Middle frontal gyrus (tissue), 1 donor: Measurements from ENCODE around the gene STEAP4.
"Not testable (repeated sequence)": the region's sequence is repeated elsewhere in the genome, so short reads cannot be mapped to it uniquely, and the experiment has no call there.

Experiments used
- DNase-seq: peaks from one replicate; pipeline ENCODE4 v3.0.0-alpha.2; 2015; ENCODE audit warnings: low spot score; ENCODE audit errors: extremely low spot score

STEAP4 gene

DNA sequence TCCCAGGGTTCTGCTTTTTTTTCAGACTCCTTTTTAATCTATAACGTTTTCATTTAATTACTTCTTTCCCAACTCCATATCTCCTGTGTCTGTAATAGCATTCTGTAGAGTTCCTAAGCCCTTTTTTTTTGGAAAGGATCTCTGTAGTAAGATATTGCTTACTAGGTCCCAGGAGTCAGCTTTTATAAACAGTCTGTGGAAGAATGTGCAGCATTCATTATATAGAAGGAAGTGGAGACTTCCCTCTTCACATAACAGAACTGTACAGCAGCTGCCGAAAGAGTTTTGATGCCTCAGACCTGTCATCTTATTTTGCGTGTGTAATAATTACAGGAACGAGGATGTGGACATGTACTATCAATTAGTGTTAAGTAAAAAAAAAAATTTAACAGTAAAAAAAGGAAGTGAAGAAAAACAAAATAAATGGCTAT is 7.4 kb upstream of the STEAP4 start:
- DNase-seq = no peak

DNA sequence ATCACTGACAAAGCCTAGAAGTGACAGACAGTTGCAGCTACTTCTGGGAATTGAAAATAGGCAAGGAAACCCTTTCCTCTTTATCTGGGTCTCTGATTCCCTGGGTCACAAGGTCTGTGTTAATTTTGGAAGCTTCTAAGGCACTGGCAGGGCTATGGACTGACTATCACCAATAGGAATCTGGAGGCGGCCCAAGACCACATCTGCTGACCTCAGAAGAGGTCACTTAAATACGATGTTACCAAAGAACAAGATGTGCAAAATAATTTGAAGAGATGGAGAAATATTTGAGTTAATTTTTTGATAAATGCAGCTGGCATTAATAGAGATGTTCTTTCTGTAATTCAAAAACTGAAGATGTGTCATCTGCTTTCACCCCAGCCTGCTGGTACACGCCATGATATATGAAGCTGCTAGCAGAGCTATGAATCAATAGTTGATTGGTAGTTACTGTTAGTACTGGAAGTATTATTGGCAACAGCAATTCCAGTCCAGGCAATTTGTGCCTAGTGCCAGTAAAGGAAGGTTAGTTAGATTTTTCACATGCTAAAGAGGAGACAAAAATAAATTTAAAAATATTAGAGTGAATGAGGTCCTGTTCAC is 5.5 kb upstream of the STEAP4 start:
- no peak for DNase-seq

DNA sequence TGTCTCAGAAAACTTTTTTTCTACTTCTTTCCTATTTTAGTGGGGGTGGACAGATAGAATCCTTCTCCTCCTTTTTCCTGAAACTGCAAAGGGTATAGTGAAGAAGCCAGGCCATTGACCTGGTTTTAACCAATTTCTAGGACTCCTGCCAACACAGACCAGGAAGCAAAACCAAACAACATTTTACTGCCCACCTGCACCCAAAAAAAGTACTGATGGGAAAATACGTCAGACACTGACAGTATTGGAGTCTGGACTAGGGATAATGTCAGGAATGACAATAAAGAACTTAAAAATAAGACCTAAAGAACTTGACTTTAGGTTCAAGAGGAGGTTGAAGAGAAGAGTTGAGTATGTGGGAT is 5.0 kb upstream of the STEAP4 start:
- no peak for DNase-seq

DNA sequence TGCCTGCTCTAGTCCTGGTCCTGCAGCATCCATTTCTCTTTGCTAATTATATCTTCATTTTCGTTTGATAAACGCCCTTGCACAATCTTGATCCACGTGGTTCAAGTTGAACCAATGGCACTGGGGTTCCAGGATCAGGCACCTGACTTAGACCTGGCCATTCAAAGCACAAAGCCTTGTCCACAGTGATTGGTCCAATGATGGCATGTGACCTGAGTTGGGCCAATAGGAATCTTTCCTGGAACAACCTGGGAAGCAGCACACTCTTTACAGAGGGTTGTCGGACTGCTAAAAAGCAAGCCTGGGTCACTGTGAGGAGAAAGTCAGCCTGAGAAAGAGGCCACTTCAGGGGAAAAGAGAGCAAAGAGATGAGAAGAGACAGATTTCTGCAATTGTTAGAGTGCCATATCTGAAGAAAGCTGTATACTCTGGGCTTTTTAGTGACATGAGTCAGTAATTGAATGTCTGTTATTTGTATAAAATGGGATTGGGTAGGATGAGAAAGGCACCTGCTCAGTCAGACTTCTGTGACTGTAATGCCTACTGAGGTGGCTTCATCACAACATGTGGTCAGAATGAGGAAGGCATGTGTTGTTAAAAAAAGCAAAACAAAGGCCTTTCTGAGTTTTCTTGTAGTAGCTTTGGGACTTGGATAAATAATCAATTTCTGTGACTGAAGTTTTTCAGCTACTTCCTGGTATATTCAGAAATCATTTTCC is 4.4 kb upstream of the STEAP4 start:
- DNase-seq = no peak

DNA sequence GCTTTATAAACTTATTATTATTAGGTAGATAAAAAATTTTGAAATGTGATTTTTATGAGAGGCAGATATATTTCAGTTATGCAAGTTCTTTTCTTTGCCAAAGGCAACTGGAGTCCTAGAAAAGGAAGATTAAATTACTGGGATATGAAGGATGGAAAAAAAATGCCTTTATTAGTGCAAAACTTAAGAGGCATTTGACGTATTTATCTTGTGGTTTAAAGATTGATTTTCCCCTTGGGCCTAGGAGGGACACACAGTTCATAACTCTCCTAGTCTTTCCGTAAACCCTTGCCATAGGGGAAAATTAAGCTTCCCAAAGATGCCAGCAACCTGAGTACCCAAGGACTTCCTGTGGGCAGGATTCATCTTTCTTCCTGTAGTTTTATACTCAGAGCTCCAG is 3.1 kb upstream of the STEAP4 start:
- DNase-seq = no peak

DNA sequence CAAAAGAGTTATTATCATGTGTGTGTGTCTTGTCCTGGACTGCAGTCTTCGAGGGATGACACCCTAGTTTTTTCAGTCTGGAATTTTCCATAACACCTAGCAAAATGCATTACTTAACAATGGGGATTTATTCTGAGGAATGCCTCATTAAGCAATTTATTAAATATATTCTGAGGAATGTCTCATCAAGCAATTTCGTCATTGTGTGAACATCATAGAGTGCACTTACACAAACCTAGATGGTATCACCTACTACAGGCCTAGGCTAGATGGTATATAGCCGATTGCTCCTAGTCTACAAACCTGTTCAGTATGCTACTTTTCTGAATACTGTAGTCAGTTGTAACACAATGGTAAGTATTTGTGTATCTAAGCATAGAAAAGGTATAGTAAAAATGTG is 1.1 kb upstream of the STEAP4 start:
- no peak for DNase-seq

DNA sequence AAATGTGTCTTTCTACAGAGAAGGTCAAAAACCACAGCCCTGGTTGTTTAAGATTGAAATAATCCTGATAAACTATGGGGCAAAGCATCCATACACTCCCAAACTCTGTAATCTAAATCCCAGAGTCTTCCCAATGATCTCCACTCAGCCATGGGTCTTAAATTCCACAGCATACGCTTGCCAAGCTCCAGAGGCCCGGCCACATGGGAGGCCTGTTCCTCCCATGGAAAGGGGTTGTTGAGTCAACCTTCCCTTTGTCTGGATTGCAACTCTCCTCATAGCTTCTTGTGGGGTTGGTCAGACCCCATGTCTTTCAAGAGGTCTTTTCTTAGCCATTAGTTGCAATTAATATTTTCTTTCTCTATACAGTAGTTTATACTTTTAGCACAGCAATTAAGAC is 718 bp upstream of the STEAP4 start:
- no peak for DNase-seq

DNA sequence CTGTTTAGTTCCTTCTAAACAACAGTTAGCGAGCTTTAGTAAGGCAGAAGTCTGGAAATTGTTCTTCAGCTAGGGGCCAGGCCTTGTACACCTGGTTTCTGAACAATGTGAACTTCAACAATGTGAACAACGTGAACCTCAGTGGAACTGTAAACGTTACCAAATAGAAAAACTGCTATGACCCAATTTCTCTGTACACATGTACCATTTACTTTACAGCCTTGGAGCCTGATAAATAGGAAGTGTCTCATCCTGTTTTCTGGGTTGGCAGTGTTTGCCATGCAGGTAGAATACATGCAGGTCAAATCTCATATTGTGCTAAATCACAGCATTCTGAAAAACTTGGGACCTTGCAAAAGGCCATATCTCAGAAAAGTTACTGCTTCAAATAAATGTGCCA is 1.6 kb downstream of the STEAP4 start:
- no peak for DNase-seq

DNA sequence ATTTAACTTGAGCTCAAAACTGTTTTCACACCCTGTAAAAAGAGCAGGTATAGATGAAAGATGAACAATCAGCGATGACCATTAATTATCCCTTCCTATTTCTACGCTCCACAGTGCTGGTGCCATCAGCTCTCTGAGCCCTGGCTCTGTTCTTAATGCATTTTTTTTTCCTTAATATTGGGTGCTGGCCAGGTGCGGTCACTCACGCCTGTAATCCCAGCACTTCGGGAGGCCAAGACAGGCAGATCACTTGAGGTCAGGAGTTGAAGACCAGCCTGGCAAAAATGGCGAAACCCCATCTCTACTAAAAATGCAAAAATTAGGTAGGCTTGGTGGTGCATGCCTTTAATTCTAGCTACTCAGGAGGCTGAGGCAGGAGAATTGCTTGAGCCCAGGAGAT is 4.2 kb downstream of the STEAP4 start:
- no peak for DNase-seq

DNA sequence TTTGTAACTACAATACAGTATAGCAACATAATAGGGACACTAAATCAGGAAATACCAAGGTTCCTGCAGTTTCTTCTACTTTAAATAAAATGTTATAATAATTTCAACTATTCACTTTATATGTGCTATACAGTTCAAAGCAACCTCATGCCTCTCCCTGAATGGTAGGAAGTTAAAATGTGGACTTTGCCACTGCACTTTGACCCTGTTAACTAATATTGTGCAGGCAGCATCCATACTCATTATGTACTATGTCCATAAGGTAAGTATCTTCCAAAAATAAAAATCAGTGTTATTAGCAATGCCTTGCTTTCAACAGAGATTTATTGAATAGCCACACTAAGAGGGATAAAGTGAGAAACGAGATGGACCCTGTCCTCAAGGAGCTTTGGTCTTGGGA is 4.8 kb downstream of the STEAP4 start:
- no peak for DNase-seq

DNA sequence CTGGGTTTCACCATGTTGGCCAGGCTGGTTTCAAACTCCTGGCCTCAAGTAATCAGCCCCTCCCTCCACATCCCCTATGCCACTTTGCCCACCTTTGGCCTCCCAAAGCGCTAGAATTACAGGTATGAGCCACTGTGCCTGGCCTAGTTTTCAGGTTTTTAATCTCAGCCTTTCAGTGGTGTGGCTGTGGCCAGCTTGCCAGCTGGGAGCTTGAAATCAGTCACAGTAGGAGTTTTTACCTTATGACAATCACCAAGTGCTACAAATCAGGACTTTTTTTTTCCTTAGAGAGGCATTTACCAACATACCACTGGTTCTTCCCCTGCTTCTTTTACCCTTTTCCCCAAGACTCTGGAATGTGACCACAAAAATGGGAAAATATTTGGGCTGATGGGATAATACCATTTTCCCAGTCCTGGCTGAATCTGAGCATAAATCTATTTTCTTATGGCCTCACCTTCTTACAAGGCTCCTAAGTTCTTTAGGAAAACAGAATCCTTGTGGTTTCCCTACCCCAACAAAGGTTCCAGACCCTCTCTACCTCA is 6.2 kb downstream of the STEAP4 start:
- no peak for DNase-seq

DNA sequence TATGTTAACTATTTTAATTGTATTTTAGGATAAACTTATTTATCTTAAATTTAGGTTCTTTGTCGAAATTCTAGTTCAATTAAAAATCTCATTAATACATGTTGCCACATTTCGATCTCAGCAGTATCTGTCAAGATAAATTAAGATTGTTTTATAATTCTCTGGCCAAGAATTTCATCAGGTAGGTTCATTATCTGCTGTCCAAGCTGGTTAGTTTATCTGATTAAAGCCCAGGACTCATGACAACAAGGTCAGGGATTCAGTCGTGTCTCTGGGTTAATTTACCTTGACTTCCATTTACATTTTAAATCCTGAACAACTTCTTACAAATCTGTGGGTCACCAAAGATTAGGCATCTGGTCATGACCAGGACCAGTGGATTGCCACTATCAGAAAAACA is 7.6 kb downstream of the STEAP4 start:
- no peak for DNase-seq

DNA sequence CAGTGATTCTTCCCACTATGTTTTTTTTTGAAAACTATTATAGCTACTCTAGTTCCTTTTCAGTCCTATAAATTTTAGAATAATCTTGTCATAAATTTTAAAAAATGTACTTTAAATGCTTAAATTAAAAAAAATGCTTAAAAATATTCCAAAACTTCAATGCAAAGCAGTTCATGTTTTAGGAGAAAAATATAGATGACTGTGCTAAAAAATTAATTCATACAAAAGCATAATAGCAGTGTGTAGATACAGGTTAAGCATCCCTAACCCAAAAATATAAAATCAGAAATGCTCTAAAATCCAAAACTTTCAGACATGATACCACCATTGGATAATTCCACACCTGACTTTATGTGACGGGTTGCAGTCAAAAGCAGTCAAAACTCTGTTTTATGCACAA is 12.8 kb downstream of the STEAP4 start:
- DNase-seq = no peak

DNA sequence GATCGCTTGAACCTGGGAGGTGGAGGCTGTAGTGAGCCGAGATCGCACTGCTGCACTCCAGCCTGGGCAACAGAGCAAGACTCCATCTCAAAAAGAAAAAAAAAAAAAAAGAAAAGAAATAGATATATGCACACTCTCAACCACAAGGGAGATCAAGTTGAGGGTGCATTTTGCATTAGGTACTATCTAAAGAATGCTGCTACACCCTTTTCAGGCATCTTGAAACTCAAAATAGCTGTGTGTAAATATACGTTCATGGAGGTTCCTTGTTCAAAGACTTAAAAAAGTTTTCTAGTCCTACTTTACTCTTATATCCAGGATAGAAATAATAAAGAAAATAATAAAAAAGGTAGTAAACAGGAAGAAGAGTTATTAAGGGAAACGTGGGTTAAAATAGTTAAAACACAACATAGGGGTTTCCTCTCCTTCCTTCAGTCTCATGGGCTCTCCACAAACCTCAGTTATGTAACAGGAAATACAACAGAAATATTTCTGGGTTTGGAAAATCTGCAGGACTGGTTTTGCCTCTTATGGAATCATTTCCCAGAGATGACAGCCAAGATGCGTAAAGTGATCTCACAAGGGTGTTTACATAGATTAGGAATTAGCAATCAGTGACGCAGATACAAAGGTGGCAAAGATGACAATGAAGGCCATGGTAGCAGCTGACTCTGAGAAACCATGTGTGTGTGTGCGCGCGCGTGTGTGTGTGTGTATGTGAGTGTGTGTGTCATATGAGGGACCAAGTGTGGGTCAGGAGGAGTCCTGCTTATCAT is 15.1 kb downstream of the STEAP4 start:
- no peak for DNase-seq

DNA sequence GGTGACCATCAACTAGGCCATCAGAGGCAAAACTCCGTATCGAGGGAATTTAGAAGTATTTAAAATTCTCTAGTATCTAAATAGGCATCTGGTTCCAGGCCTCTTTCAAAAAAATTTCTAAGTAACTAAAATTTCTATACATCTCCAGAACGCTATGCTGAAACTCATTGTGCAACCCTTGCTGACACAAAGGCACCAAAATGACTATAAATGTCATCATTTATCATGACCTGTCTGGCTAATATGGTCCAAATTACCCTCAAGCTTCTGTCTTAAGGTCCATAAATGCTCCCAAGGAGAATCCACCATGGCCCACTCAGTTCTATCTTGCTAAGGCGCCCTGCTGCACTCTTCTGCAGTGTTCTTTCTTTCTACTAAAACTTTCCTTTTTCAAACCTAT is 16.2 kb downstream of the STEAP4 start:
- DNase-seq = no peak

DNA sequence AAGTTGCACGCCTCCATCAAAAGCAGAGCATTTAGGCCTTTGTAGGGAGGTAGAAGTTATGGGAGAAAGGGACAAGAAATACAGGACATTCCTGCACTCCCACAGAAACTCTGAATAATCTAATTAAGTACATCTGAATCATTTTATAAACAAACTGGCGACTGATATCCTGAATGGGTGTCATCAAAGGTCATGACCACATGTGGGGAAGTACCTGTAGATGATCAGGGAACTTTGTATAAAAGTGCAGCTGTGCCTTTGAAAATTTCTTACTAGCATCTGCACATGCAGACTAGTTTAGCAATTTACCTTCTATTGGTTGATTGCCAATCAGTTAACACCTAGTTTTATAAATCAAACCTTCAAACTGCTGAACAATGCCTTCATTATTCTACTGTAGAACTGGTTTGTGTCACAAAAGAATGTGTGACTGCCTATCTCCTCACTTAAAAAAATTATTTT is 17.1 kb downstream of the STEAP4 start:
- DNase-seq = no peak

DNA sequence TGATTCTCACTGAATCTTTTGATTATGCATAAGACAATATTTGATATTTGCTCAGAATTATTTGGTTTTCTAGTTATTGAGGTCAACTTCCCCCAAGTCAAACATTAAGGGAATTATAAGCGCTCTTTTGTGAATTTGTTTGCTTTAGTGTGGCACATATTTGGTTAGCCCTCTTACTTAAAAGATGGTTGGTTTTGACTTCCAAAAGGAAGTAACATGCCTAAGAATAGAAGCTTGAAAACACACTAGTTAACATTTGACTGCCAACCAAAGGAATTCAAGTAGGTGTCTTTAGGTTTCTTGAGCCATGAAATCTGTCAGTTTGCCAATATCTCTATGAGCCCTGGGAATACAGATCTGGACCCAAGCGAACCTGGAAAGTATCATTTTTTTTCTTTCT is 24.9 kb downstream of the STEAP4 start:
- no peak for DNase-seq

DNA sequence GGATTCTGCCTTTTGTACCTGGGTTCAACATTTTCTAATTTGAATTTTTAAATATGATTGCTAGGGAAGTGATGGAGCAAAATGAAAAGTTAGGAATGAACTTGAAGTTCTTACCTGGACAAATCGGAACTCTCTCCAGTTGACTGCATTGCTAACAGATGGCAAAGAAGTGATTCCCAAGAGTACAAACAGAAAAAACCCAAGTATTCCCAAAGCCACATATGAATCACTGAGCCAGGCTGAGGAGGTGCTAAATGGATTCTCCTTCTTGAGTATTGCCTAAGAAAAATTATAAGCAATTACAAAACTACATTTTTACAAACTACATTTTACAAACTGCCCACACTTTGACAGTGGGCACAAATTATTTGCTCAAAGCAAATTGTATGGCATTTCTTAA is 25.9 kb downstream of the STEAP4 start:
- no peak for DNase-seq

DNA sequence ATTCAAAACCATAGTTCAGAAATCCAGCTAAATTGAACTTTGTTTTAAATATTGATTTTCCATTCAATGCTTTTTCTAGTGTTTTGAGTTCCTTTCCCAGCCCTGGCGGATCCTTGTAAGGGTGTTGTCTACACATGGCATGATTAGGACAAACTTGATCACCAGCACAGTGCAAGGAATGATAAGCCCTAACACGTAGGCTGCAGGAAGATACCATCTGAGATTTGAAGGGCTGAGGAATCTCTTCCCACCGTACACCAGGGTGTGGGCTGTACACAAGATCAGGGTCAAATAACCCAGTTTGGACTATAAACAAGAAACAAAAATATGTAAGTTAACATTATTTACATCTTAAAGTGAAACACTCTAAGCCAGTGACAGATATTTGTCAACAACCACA is 27.4 kb downstream of the STEAP4 start:
- DNase-seq = no peak

DNA sequence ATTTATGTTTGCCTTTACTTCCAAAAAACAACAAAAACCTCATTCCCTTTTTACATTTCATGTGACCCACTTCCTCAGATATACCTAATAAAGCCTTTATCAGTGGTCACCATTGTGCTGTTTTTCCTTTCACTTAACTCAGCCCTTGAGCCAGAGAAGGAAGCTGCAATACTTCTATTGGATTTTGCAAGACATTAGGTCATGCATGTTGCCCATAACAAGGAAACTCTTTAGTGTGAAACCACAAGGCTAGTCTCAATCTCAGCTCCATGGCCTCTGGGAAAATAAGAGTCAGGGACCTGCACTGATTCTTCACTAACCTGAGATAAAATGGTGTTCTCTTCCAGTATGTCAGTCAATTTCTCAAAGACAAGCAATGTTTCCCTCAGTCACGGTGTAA is 27.8 kb downstream of the STEAP4 start:
- DNase-seq = no peak

DNA sequence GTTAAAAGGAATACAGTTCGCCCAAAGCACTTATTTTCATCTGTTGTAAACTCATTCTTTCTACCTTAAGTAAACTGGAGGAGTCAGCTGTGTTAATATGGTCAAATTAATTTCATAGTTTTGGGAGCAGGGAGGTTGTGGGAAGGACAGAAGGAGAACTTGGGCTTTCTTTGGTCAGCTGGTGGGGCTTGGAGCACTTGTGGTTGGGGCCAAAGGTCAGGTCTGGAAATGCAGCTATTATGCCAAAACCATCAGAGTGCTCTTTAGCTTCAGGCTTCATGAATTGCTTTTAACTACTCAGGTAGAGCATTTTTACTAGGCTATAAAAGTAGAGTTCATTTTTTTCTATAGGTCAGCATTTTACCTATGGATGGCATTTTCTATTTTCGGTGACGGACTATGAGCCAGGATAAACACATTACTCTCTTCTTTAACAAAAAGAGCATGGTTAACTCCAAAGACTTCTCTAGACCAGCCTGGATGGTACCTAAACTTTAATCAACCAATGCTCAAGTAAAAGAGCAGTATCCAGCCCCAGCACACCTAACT is 30.0 kb downstream of the STEAP4 start:
- no peak for DNase-seq

DNA sequence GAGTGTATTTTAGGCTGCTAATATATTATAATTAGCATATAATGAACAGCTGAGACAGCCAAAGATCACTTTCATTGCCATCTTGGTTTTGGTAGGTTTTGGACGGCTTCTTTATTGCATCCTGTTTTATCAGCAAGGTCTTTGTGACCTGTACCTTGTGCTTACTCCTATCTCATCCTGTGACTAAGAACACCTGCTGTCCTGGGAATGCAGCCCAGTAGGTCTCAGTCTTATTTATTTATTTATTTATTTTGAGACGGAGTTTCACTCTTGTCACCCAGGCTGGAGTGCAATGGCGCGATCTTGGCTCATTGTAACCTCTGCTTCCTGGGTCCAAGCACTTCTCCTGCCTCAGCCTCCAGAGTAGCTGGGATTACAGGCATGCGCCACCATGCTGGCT is 31.8 kb downstream of the STEAP4 start:
- not testable (repeated sequence) for DNase-seq
